Natural killer cell treated with Interleukin-12 subunit alpha and Interleukin-12 subunit beta and Interleukin-15 and Interleukin-18, amount 100 ng/mL, for 72 hours (primary cell): ENCODE data around the gene SEMA3A. TPM values are rescaled to one million over a fixed set of nuclear protein-coding genes. Genes with fewer than 3 reads are reported as not detected.
A peak's percentile ranks its signal among the peaks of the same experiment; 100 is the strongest.

Source experiments
- ATAC-seq, 2 donors: fragments of 150-1000 bp; cut with Tn5 transposase in 1 of 2; sonication (Bioruptor Pico), chemical (Tn5 transposase) in 1 of 2; 2 replicates each; pipeline ENCODE4 v1.10.0; 2021
- DNase-seq: peaks from one replicate; pipeline ENCODE4 v3.0.0; 2022; ENCODE audit warnings: low spot score
- H3K27ac Mint-ChIP-seq, 2 donors: 1 replicate in 1 of 2; 2 replicates in 1 of 2; pipeline ENCODE4 v1.8.0; 2022; ENCODE audit warnings: mixed read lengths in 2 of 2, mild to moderate bottlenecking in 1 of 2, moderate library complexity in 1 of 2
- H3K27me3 Mint-ChIP-seq, 2 donors: 1 replicate in 1 of 2; 2 replicates in 1 of 2; pipeline ENCODE4 v1.8.0; 2022; ENCODE audit warnings: mixed read lengths in 2 of 2
- H3K36me3 Mint-ChIP-seq: one replicate; pipeline ENCODE4 v1.8.0; 2022; ENCODE audit warnings: mixed read lengths
- H3K4me1 Mint-ChIP-seq, 2 donors: 1 replicate in 1 of 2; 2 replicates in 1 of 2; pipeline ENCODE4 v1.8.0; 2022; ENCODE audit warnings: low read depth in 2 of 2, mixed read lengths in 2 of 2, mild to moderate bottlenecking in 1 of 2
- H3K4me3 Mint-ChIP-seq: one replicate; pipeline ENCODE4 v1.8.0; 2022; ENCODE audit warnings: mixed read lengths
- H3K9me3 Mint-ChIP-seq: 2 replicates; pipeline ENCODE4 v1.8.0; 2022; ENCODE audit warnings: mixed read lengths
- total RNA-seq, 2 donors: library from RNA; stranded (reverse); gene quantifications; one replicate each; pipeline ENCODE4 v1.2.3, GENCODE V29; 2022

The SEMA3A gene
- total RNA-seq, 2 donors from 2014 or later = 4.0 to 5.0 TPM

GRCh38 chr7:84107259-84107658 is 87.3 kb downstream of the SEMA3A start:
- H3K4me1 Mint-ChIP-seq = no peaks in the 10 kb centered on the region
- H3K27ac Mint-ChIP-seq = no peak overlapping the region
- no peaks in the 10 kb centered on the region for H3K36me3 Mint-ChIP-seq
- H3K9me3 Mint-ChIP-seq = peaks cover 1% of the 10 kb centered on the region
- ATAC-seq = no peak
- H3K4me3 Mint-ChIP-seq = no peak overlapping the region
- no peaks in the 10 kb centered on the region for H3K27me3 Mint-ChIP-seq
- no peak for DNase-seq

GRCh38 chr7:84106291-84106690 is 88.3 kb downstream of the SEMA3A start:
- Mint-ChIP-seq H3K27me3 (no peaks in the 10 kb centered on the region), H3K4me3 (no peak overlapping the region), H3K9me3 (peaks cover 2% of the 10 kb centered on the region), H3K4me1 (no peaks in the 10 kb centered on the region), H3K36me3 (no peaks in the 10 kb centered on the region), H3K27ac (no peak overlapping the region)
- DNase-seq = no peak
- ATAC-seq = no peak

- Mint-ChIP-seq H3K4me1 (no peaks in the 10 kb centered on the region), H3K27ac (no peak overlapping the region), H3K4me3 (no peak overlapping the region), H3K9me3 (peaks cover 2% of the 10 kb centered on the region), H3K27me3 (no peaks in the 10 kb centered on the region), H3K36me3 (no peaks in the 10 kb centered on the region)
- DNase-seq (no peak), ATAC-seq (no peak)
Observed at GRCh38 chr7:84105586-84105985, 89.0 kb downstream of the SEMA3A start.

GRCh38 chr7:84104826-84105225 is 89.8 kb downstream of the SEMA3A start:
- Mint-ChIP-seq H3K9me3 (peaks cover 2% of the 10 kb centered on the region), H3K27me3 (no peaks in the 10 kb centered on the region), H3K4me1 (no peaks in the 10 kb centered on the region)

GRCh38 chr7:84102213-84102612 is 92.4 kb downstream of the SEMA3A start:
- H3K27me3 Mint-ChIP-seq = no peaks in the 10 kb centered on the region
- peaks cover 2% of the 10 kb centered on the region for H3K9me3 Mint-ChIP-seq
- no peak for DNase-seq
- H3K27ac Mint-ChIP-seq = no peak overlapping the region
- no peaks in the 10 kb centered on the region for H3K4me1 Mint-ChIP-seq
- ATAC-seq = no peak
- no peak overlapping the region for H3K4me3 Mint-ChIP-seq
- H3K36me3 Mint-ChIP-seq = no peaks in the 10 kb centered on the region

More at GRCh38 chr7:84104826-84105225, 89.8 kb downstream of the SEMA3A start:
- ATAC-seq = no peak
- H3K27ac Mint-ChIP-seq = no peak overlapping the region
- H3K36me3 Mint-ChIP-seq = no peaks in the 10 kb centered on the region
- DNase-seq = no peak
- no peak overlapping the region for H3K4me3 Mint-ChIP-seq

- H3K9me3 Mint-ChIP-seq = peaks cover 2% of the 10 kb centered on the region
- ATAC-seq (no peak), DNase-seq (no peak)
- H3K27me3 Mint-ChIP-seq = no peaks in the 10 kb centered on the region
- no peak overlapping the region for H3K4me3 Mint-ChIP-seq
- H3K4me1 Mint-ChIP-seq = no peaks in the 10 kb centered on the region
- H3K36me3 Mint-ChIP-seq = no peaks in the 10 kb centered on the region
- no peak overlapping the region for H3K27ac Mint-ChIP-seq
Observed at GRCh38 chr7:84100866-84101265, 93.7 kb downstream of the SEMA3A start.

GRCh38 chr7:84095971-84096370 is 98.6 kb downstream of the SEMA3A start:
- Mint-ChIP-seq H3K4me1 (peaks cover 8 to 14% of the 10 kb centered on the region in 2 donors), H3K9me3 (peaks cover 1% of the 10 kb centered on the region), H3K4me3 (no peak overlapping the region), H3K27me3 (no peaks in the 10 kb centered on the region), H3K27ac (no peak overlapping the region), H3K36me3 (no peaks in the 10 kb centered on the region)
- no peak for DNase-seq
- no peak for ATAC-seq

- Mint-ChIP-seq H3K9me3 (peaks cover 4% of the 10 kb centered on the region), H3K27me3 (no peaks in the 10 kb centered on the region), H3K36me3 (no peaks in the 10 kb centered on the region), H3K4me1 (peaks cover 8 to 17% of the 10 kb centered on the region in 2 donors), H3K27ac (no peak overlapping the region), H3K4me3 (peak overlapping the region; percentile 45)
- ATAC-seq (no peak), DNase-seq (no peak)
Observed at GRCh38 chr7:84092207-84092606, 102.4 kb downstream of the SEMA3A start.

GRCh38 chr7:84091318-84091717 is 103.3 kb downstream of the SEMA3A start:
- no peak for ATAC-seq
- no peaks in the 10 kb centered on the region for H3K36me3 Mint-ChIP-seq
- no peak overlapping the region for H3K4me3 Mint-ChIP-seq
- peaks cover 8 to 17% of the 10 kb centered on the region in 2 donors for H3K4me1 Mint-ChIP-seq
- DNase-seq = no peak
- peak overlapping the region in 1 of 2 donors; percentile 66 for H3K27ac Mint-ChIP-seq
- H3K27me3 Mint-ChIP-seq = no peaks in the 10 kb centered on the region
- H3K9me3 Mint-ChIP-seq = peaks cover 4% of the 10 kb centered on the region

GRCh38 chr7:84088802-84089201 is 105.8 kb downstream of the SEMA3A start:
- H3K4me1 Mint-ChIP-seq = peaks cover 8 to 17% of the 10 kb centered on the region in 2 donors
- DNase-seq (no peak), ATAC-seq (no peak)
- H3K27ac Mint-ChIP-seq = no peak overlapping the region
- H3K9me3 Mint-ChIP-seq = peaks cover 4% of the 10 kb centered on the region
- no peaks in the 10 kb centered on the region for H3K27me3 Mint-ChIP-seq
- no peak overlapping the region for H3K4me3 Mint-ChIP-seq
- H3K36me3 Mint-ChIP-seq = no peaks in the 10 kb centered on the region

GRCh38 chr7:84085998-84086397 is 108.6 kb downstream of the SEMA3A start:
- no peak overlapping the region for H3K27ac Mint-ChIP-seq
- peaks cover 5 to 6% of the 10 kb centered on the region in 2 donors for H3K4me1 Mint-ChIP-seq
- no peaks in the 10 kb centered on the region for H3K36me3 Mint-ChIP-seq
- DNase-seq (no peak), ATAC-seq (no peak)
- peaks cover 3% of the 10 kb centered on the region for H3K9me3 Mint-ChIP-seq
- no peak overlapping the region for H3K4me3 Mint-ChIP-seq
- H3K27me3 Mint-ChIP-seq = no peaks in the 10 kb centered on the region

- Mint-ChIP-seq H3K4me1 (peaks cover 3 to 5% of the 10 kb centered on the region in 2 donors), H3K27ac (no peak overlapping the region), H3K36me3 (no peaks in the 10 kb centered on the region), H3K4me3 (no peak overlapping the region), H3K9me3 (no peaks in the 10 kb centered on the region), H3K27me3 (no peaks in the 10 kb centered on the region)
- no peak for ATAC-seq
- DNase-seq = no peak
Observed at GRCh38 chr7:84085147-84085546, 109.4 kb downstream of the SEMA3A start.

- Mint-ChIP-seq H3K36me3 (no peaks in the 10 kb centered on the region), H3K9me3 (no peaks in the 10 kb centered on the region), H3K27ac (no peak overlapping the region), H3K27me3 (no peaks in the 10 kb centered on the region), H3K4me3 (no peak overlapping the region), H3K4me1 (peaks cover 3 to 5% of the 10 kb centered on the region in 2 donors)
- ATAC-seq = no peak
- DNase-seq = no peak
Observed at GRCh38 chr7:84083846-84084245, 110.7 kb downstream of the SEMA3A start.

- H3K4me3 Mint-ChIP-seq = no peak overlapping the region
- ATAC-seq (no peak), DNase-seq (no peak)
- H3K27me3 Mint-ChIP-seq = no peaks in the 10 kb centered on the region
- no peaks in the 10 kb centered on the region for H3K9me3 Mint-ChIP-seq
- peaks cover 3 to 5% of the 10 kb centered on the region in 2 donors for H3K4me1 Mint-ChIP-seq
- H3K27ac Mint-ChIP-seq = peak overlapping the region in 1 of 2 donors; percentile 13
- H3K36me3 Mint-ChIP-seq = no peaks in the 10 kb centered on the region
Observed at GRCh38 chr7:84081973-84082522, 112.5 kb downstream of the SEMA3A start.

- Mint-ChIP-seq H3K4me3 (no peak overlapping the region), H3K27me3 (no peaks in the 10 kb centered on the region), H3K36me3 (no peaks in the 10 kb centered on the region), H3K9me3 (peaks cover 3% of the 10 kb centered on the region), H3K27ac (no peak overlapping the region), H3K4me1 (peaks cover 3 to 5% of the 10 kb centered on the region in 2 donors)
- ATAC-seq (no peak), DNase-seq (no peak)
Observed at GRCh38 chr7:84077336-84077735, 117.3 kb downstream of the SEMA3A start.
